ENCODE measurements around the gene TAF3.

- TF ChIP-seq CTCF (IDR thresholded peaks at IDR 0.05) = peak; percentile 85
- no peak for TF ChIP-seq EZH2 (IDR thresholded peaks at IDR 0.05)
Measured at GRCh38 chr10:7872041-7872442, 53.7 kb downstream of the TAF3 start.

Measured in neural progenitor cell (in vitro differentiated cells).